ENCODE results near the gene LRIG1. TPM values are rescaled to one million over a fixed set of nuclear protein-coding genes. Genes with fewer than 3 reads are reported as not detected.

The LRIG1 gene
- total RNA-seq, 2 experiments from 2014 or later, result 19.1 to 22.7 TPM

DNA sequence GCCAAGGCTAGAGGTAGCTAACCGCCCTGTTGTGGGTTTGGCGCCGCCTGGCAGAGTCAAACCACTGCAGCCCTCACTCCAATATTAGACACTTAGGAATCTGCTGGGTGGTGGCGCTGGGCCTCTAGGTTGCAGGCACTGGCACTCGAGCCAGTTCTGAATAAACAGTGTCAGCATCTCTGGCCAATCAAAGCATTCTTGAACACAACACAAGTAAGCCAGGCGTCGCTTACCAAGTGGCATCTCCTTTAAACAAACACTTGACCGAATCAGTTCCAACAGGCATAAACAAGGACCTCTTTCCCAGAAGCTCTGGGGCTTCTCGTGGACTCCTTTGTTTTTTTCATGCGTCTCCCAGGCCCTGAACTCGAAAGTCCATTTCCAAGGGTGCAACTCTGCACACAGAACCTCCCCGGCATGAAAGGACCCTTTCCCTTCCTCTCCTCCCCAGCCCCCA, 82.3 kb downstream of the LRIG1 start:
- Mint-ChIP-seq H3K4me3 (no peak overlapping the region), H3K27ac (no peak overlapping the region), H3K36me3 (ENCODE audit: low read depth) (peaks cover 41% of the 10 kb centered on the region), H3K27me3 (no peaks in the 10 kb centered on the region), H3K4me1 (peaks cover 10% of the 10 kb centered on the region), H3K9me3 (ENCODE audit: low read depth) (peaks cover 21% of the 10 kb centered on the region)
- ATAC-seq (no peak), DNase-seq (no peak)
- POLR2A ChIA-PET, result no interaction called here
- CTCF ChIA-PET, result interaction anchor here (1.2 kb wide), 1 partner anchor 10 kb away, joined by 4 read pairs; no protein-coding TSS in a partner anchor
- intact Hi-C loops (cut with DNase I, micrococcal nuclease), result no loop called here

DNA sequence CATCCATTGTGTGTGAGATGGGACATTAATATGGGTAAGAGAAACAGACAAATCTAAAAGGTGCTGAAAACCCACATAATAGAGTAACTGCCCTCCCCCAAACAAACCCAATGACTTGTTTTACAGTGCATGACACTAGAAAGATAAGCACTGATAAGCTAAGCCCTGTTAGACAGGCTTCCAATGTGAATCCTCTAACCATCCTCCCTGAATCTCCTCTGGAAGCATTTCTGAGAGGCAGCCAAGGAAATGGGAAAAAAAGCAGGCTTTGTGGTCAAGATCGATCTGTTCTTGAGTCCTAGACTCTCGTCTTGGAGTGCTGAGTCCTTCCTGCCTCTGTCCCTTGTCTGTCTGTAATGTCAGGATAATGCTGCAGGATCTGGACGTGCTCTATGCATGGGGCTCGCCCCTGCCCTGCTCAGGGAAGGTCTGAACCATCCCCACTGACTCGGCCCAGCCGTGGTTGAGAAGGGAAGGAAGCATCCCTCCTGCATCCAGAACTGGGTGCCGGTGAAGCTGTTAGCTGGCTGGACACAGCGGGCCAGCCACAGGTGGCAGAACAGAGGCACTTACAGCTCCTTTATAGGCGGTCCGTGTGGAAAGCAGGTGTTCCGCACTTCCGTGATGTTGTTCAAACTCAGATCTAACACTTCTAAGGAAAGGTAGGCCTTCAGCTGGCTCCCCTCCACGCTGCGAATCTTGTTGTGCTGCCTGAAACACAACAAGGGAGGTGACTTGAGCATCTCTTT, 84.1 kb downstream of the LRIG1 start:
- intact Hi-C loops (cut with DNase I, micrococcal nuclease), result no loop called here
- POLR2A ChIA-PET, result no interaction called here
- peaks cover 12% of the 10 kb centered on the region for H3K9me3 Mint-ChIP-seq (ENCODE audit: low read depth)
- no peak overlapping the region for H3K4me3 Mint-ChIP-seq
- CTCF ChIA-PET, result no interaction called here
- H3K27me3 Mint-ChIP-seq, result no peaks in the 10 kb centered on the region
- H3K4me1 Mint-ChIP-seq, result peaks cover 16% of the 10 kb centered on the region
- no peak for DNase-seq
- ATAC-seq, result no peak
- peaks cover 34% of the 10 kb centered on the region for H3K36me3 Mint-ChIP-seq (ENCODE audit: low read depth)
- no peak overlapping the region for H3K27ac Mint-ChIP-seq

- peaks cover 16% of the 10 kb centered on the region for H3K4me1 Mint-ChIP-seq
- no peak overlapping the region for H3K27ac Mint-ChIP-seq
- H3K27me3 Mint-ChIP-seq, result no peaks in the 10 kb centered on the region
- DNase-seq (no peak), ATAC-seq (no peak)
- intact Hi-C loops (cut with DNase I, micrococcal nuclease), result no loop called here
- peaks cover 7% of the 10 kb centered on the region for H3K9me3 Mint-ChIP-seq (ENCODE audit: low read depth)
- no peak overlapping the region for H3K4me3 Mint-ChIP-seq
- peaks cover 33% of the 10 kb centered on the region for H3K36me3 Mint-ChIP-seq (ENCODE audit: low read depth)
- ChIA-PET CTCF (no interaction called here), POLR2A (no interaction called here)
Measured at GRCh38 chr3:66415867-66416428, 84.9 kb downstream of the LRIG1 start.

DNA sequence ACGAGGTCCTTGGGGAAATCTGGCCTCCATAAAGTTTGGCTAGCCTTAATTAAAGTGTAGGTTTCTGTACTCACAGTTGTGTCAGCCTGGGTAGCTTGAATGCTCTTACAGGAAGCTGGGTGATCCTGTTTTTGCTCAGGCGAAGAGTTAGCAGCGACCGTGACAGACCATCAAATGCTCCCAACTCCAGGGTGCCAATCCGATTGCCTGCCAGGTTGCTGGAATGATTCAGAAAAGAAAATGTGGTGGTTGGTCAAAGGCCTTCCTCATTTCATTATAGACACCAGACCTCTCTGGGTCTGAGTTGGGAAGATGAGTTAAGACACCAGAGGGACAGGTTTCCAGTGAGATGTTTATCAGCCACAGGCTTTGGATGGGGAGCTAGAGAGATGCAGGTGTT, 86.0 kb downstream of the LRIG1 start:
- Mint-ChIP-seq H3K4me3 (no peak overlapping the region), H3K36me3 (ENCODE audit: low read depth) (peaks cover 26% of the 10 kb centered on the region), H3K9me3 (ENCODE audit: low read depth) (no peaks in the 10 kb centered on the region), H3K27ac (peak overlapping the region; percentile 9), H3K4me1 (peaks cover 9% of the 10 kb centered on the region), H3K27me3 (no peaks in the 10 kb centered on the region)
- ATAC-seq (no peak), DNase-seq (no peak)
- POLR2A ChIA-PET, result no interaction called here
- CTCF ChIA-PET, result interaction anchor here (0.7 kb wide), 1 partner anchor 87 kb away, joined by 3 read pairs; no protein-coding TSS in a partner anchor
- intact Hi-C loops (cut with DNase I, micrococcal nuclease), result no loop called here

- peak; percentile 92 for ATAC-seq
- Mint-ChIP-seq H3K27ac (peak overlapping the region; percentile 53), H3K4me1 (peaks cover 8% of the 10 kb centered on the region), H3K9me3 (ENCODE audit: low read depth) (no peaks in the 10 kb centered on the region), H3K27me3 (no peaks in the 10 kb centered on the region), H3K4me3 (no peak overlapping the region), H3K36me3 (ENCODE audit: low read depth) (peaks cover 22% of the 10 kb centered on the region)
- intact Hi-C loops (cut with DNase I, micrococcal nuclease), result no loop called here
- ChIA-PET POLR2A (interaction anchor here (0.6 kb wide), 1 partner anchor 508 kb away, joined by 3 read pairs; no protein-coding TSS in a partner anchor), CTCF (interaction anchor here (0.6 to 1.8 kb wide), 2 partner anchors 10 to 78 kb away, joined by 3 to 4 read pairs; no protein-coding TSS in a partner anchor)
- peak; percentile 37 for DNase-seq
Measured at GRCh38 chr3:66413151-66413751, 87.6 kb downstream of the LRIG1 start.

DNA sequence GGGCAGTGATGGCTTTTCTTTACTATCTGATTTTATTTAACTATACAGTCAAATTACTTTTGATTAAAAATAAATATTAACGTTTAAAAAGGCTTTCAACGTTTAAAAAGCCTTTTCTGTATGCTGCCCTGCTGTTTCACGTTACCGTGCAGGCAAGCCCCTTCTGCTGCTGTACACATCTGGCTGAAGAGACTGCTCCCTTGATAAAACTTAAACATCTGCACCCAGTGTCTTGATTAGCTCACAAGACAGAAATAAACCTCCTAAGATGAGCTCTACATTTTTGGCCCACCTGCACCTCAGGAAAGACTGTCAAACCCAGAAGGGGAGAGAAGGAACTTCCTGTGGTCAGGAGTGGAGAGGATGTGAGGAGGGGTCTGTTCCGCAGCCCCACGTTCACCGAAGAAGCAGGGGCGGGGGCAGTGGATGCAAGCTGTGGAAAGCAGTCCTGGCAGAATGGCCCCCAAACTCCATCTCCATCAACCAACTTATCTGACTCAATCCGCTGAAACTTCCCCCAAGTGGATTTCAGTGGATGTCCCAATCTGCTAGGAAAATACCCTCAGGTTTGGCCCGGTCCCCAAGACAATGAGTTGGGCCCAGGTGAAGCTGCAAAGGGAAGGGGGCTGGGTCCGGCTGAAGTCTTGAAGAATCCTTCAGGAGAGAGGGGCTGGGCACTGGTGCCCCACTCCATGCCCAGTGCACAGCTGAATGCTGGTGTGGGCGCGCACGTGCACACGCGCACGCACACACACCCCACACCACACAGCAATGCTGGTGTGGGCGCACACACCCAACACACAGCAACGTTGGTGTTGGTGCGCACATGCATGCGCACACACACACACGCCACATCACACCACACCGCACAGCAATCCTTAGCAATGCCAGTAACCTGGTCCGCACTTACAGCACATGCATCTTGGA, 88.6 kb downstream of the LRIG1 start:
- ATAC-seq (no peak), DNase-seq (no peak)
- no peak overlapping the region for H3K27ac Mint-ChIP-seq
- no peaks in the 10 kb centered on the region for H3K9me3 Mint-ChIP-seq (ENCODE audit: low read depth)
- intact Hi-C loops (cut with DNase I, micrococcal nuclease), result no loop called here
- H3K27me3 Mint-ChIP-seq, result no peaks in the 10 kb centered on the region
- ChIA-PET POLR2A (no interaction called here), CTCF (interaction anchor here (0.6 to 1.8 kb wide), 3 partner anchors 37 to 149 kb away, joined by 3 to 4 read pairs (median 3); no protein-coding TSS in a partner anchor)
- peaks cover 22% of the 10 kb centered on the region for H3K36me3 Mint-ChIP-seq (ENCODE audit: low read depth)
- peaks cover 8% of the 10 kb centered on the region for H3K4me1 Mint-ChIP-seq
- H3K4me3 Mint-ChIP-seq, result no peak overlapping the region

DNA sequence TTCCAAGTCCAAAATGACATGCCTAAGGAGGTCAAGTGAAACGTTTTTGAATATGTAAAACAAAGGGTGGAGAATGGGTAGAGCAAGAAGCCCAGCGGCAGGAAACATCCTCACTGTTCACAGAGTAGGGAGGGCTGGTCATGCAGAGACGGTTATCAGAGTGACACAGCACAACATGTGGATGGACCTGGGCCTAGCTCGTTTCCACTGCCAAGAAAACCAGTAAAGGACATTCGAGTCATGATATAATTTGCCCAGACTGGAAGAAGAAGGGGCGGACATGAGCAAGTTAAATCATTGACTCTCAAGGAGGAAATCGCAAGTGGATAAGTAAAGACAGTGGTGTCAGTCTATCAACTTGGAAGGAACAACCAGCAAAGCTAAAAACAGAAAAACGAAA, 89.3 kb downstream of the LRIG1 start:
- Mint-ChIP-seq H3K4me1 (peaks cover 8% of the 10 kb centered on the region), H3K4me3 (no peak overlapping the region), H3K9me3 (ENCODE audit: low read depth) (no peaks in the 10 kb centered on the region), H3K27ac (no peak overlapping the region), H3K36me3 (ENCODE audit: low read depth) (peaks cover 22% of the 10 kb centered on the region), H3K27me3 (no peaks in the 10 kb centered on the region)
- ATAC-seq, result no peak
- intact Hi-C loops (cut with DNase I, micrococcal nuclease), result no loop called here
- POLR2A ChIA-PET, result no interaction called here
- CTCF ChIA-PET, result interaction anchor here (0.9 to 1.8 kb wide), 3 partner anchors 80 to 407 kb away, joined by 3 to 4 read pairs (median 3); no protein-coding TSS in a partner anchor
- DNase-seq, result no peak

DNA sequence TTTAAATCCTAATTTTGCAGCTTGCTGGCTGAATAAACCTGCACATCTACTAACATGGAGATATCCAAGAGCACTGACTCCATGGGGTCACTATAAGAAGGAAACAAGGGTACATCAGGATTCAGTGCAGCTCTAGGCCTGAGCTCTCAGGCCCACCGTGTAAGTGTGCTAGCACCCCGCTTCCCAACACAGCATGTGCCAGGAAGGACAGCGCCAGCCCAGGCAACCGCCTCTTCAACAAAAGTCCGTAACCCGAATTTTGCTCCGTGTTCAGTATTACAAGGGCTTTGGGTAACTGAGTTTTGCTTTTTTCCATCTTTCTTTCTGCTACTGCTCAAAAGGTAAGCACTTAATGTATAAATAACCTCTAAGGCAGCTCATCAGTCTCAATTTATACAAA, 89.8 kb downstream of the LRIG1 start:
- H3K9me3 Mint-ChIP-seq (ENCODE audit: low read depth), result no peaks in the 10 kb centered on the region
- no peak overlapping the region for H3K4me3 Mint-ChIP-seq
- H3K27me3 Mint-ChIP-seq, result no peaks in the 10 kb centered on the region
- ATAC-seq (no peak), DNase-seq (no peak)
- peaks cover 8% of the 10 kb centered on the region for H3K4me1 Mint-ChIP-seq
- peaks cover 20% of the 10 kb centered on the region for H3K36me3 Mint-ChIP-seq (ENCODE audit: low read depth)
- CTCF ChIA-PET, result interaction anchor here (0.6 to 1.3 kb wide), 3 partner anchors 123 to 408 kb away, joined by 3 read pairs; no protein-coding TSS in a partner anchor
- POLR2A ChIA-PET, result no interaction called here
- intact Hi-C loops (cut with DNase I, micrococcal nuclease), result no loop called here
- H3K27ac Mint-ChIP-seq, result no peak overlapping the region

DNA sequence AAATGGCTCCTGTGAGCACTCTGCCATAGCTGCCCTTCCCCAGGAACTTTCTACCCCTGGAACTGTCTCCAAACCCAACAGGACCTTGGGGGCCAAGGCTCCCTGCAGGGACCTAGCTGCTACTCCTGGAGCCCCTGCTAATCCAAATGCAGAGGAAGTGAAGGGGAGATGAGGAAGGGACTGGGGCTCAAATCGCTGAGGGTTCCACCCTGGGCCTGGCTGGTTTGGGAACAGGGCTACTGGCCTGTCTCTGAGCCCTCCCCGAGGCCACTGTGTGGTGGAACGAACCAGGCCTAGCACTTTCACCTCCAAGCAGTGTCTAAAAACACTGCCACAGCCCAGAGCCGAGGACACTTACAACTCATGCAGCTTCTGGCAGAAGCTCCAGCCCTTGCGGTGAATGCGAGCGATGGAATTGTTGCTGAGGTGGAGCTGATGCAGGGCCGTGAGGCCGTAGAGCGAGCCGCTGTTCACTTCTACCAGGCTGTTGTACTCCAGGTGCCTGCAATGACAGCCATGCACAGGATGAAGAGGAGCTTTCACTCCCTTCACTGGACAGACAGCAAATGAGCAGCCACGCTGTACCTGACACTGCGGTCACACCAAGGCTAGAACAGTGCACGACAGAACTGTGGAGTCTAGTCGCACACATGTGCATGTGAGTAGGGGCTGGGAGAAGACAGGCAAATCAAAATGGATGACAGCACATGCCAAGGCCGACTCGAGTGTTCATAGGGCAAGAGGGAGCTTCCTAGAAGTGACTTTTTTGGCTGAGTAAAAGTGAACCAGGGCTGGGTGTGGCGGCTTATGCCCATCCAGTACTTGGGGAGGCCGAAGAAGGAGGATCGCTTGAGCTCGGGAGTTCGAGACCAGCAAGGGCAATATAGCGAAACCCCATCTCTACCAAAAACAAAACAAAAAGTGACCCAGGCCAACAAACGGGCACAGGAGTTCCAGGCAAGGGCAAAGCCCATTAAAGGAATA, 90.8 kb downstream of the LRIG1 start:
- ChIA-PET POLR2A (no interaction called here), CTCF (interaction anchor here (0.6 to 1.9 kb wide), 7 partner anchors 16 to 412 kb away, joined by 3 to 10 read pairs (median 3); no protein-coding TSS in a partner anchor)
- Mint-ChIP-seq H3K4me1 (peaks cover 8% of the 10 kb centered on the region), H3K9me3 (ENCODE audit: low read depth) (no peaks in the 10 kb centered on the region), H3K4me3 (no peak overlapping the region), H3K27ac (no peak overlapping the region), H3K36me3 (ENCODE audit: low read depth) (peaks cover 21% of the 10 kb centered on the region), H3K27me3 (no peaks in the 10 kb centered on the region)
- ATAC-seq, result no peak
- DNase-seq, result no peak
- intact Hi-C loops (cut with DNase I, micrococcal nuclease), result loop anchor here in 1 of 2 experiments (2.0 to 10.0 kb wide), 2 partner anchors 91 to 135 kb away; partner anchors contain the start of gene LRIG1

GRCh38 chr3:66407611-66408218, 93.1 kb downstream of the LRIG1 start:
- no peak overlapping the region for H3K4me3 Mint-ChIP-seq
- peak; percentile 97 for ATAC-seq
- peaks cover 19% of the 10 kb centered on the region for H3K36me3 Mint-ChIP-seq (ENCODE audit: low read depth)
- H3K9me3 Mint-ChIP-seq (ENCODE audit: low read depth), result no peaks in the 10 kb centered on the region
- POLR2A ChIA-PET, result no interaction called here
- no peaks in the 10 kb centered on the region for H3K4me1 Mint-ChIP-seq
- CTCF ChIA-PET, result interaction anchor here (0.7 to 3.2 kb wide), 27 partner anchors 10 to 416 kb away, joined by 3 to 15 read pairs (median 4); no protein-coding TSS in a partner anchor
- H3K27ac Mint-ChIP-seq, result no peak overlapping the region
- peak; percentile 85 for DNase-seq
- intact Hi-C loops (cut with DNase I, micrococcal nuclease), result loop anchor here (1.0 to 10.0 kb wide), 4 partner anchors 93 to 409 kb away; partner anchors contain the start of gene LRIG1 (in 2 of the 2)
- no peaks in the 10 kb centered on the region for H3K27me3 Mint-ChIP-seq

Data from activated CD4-positive, alpha-beta T cell treated with anti-CD3 and anti-CD28 coated beads for 36 hours (primary cell).